CD14-positive monocyte (primary cell): ENCODE data around the gene CENPP. TPM values are rescaled to one million over a fixed set of nuclear protein-coding genes. Genes with fewer than 3 reads are reported as not detected.

Experiments
- DNase-seq, 3 donors: peaks; one replicate each; pipeline ENCODE4 v3.0.0-alpha.2; 2011 to 2022
- H2AFZ ChIP-seq: 2 replicates; pipeline ENCODE4 v1.6.0; 2012; ENCODE audit warnings: mild to moderate bottlenecking, low read depth, low read length, inconsistent platforms; ENCODE audit not compliant: insufficient read depth, poor library complexity, severe bottlenecking
- H3K27ac ChIP-seq, 2 donors: 1 replicate in 1 of 2; 2 replicates in 1 of 2; pipeline ENCODE4 v1.5.1; 2012 to 2013; ENCODE audit warnings: low read length in 2 of 2, control low read depth in 1 of 2, inconsistent platforms in 1 of 2, low read depth in 1 of 2, mild to moderate bottlenecking in 1 of 2
- H3K27me3 ChIP-seq, 2 donors: one replicate each; pipeline versions ENCODE4 v1.6.0 to v1.6.1; 2011 to 2013; ENCODE audit warnings: low read length in 2 of 2; ENCODE audit not compliant: control insufficient read depth in 2 of 2, insufficient read depth in 2 of 2
- H3K36me3 ChIP-seq, 2 donors: replicated peaks in 1 of 2; 1 replicate in 1 of 2; 2 replicates in 1 of 2; pipeline versions ENCODE4 v1.5.1 to v1.6.1; 2012 to 2013; ENCODE audit warnings: low read length in 2 of 2, control low read depth in 1 of 2, inconsistent platforms in 1 of 2, mild to moderate bottlenecking in 1 of 2; ENCODE audit not compliant: insufficient read depth in 2 of 2, control insufficient read depth in 1 of 2
- H3K4me1 ChIP-seq, 2 donors: 1 replicate in 1 of 2; 2 replicates in 1 of 2; pipeline versions ENCODE4 v1.5.1 to v1.6.1; 2012 to 2013; ENCODE audit warnings: low read length in 2 of 2, control low read depth in 1 of 2, inconsistent platforms in 1 of 2, mild to moderate bottlenecking in 1 of 2, moderate library complexity in 1 of 2; ENCODE audit not compliant: insufficient read depth in 2 of 2, control insufficient read depth in 1 of 2
- H3K4me2 ChIP-seq: replicated peaks from 2 replicates; pipeline ENCODE3; 2012; ENCODE audit warnings: low read length, moderate library complexity, mild to moderate bottlenecking; ENCODE audit not compliant: poor library complexity, severe bottlenecking; ENCODE audit errors: extremely low read depth
- H3K4me3 ChIP-seq, 3 experiments: fragments of 200-600 bp in 1 of 3; sonication (generic) in 1 of 3; replicated peaks in 1 of 3; 1 replicate in 2 of 3; 2 replicates in 1 of 3; pipeline ENCODE4 v1.5.1; 2011 to 2013; ENCODE audit warnings: low read length in 3 of 3, mild to moderate bottlenecking in 3 of 3, control low read depth in 2 of 3, low read depth in 2 of 3, inconsistent platforms in 1 of 3, moderate library complexity in 1 of 3
- H3K79me2 ChIP-seq: 2 replicates; pipeline ENCODE4 v1.6.0; 2012; ENCODE audit warnings: mild to moderate bottlenecking, control low read depth, inconsistent platforms, low read length, moderate library complexity; ENCODE audit not compliant: insufficient read depth
- H3K9ac ChIP-seq: 2 replicates; pipeline ENCODE4 v1.6.0; 2017; ENCODE audit warnings: low read length, mild to moderate bottlenecking; ENCODE audit not compliant: insufficient read depth, poor library complexity, severe bottlenecking
- H3K9me3 ChIP-seq, 2 donors: replicated peaks in 1 of 2; 1 replicate in 1 of 2; 2 replicates in 1 of 2; pipeline versions ENCODE4 v1.5.1 to v1.6.1; 2012 to 2013; ENCODE audit warnings: low read length in 2 of 2, control low read depth in 1 of 2; ENCODE audit not compliant: control insufficient read depth in 1 of 2, insufficient read depth in 1 of 2
- H4K20me1 ChIP-seq: 2 replicates; pipeline ENCODE4 v1.6.0; 2012; ENCODE audit warnings: mild to moderate bottlenecking, low read length, control low read depth, moderate library complexity; ENCODE audit not compliant: insufficient read depth
- H3K27ac Mint-ChIP-seq, 7 donors: one replicate each; pipeline ENCODE4 v1.8.0; 2020; ENCODE audit warnings: mild to moderate bottlenecking in 7 of 7, mixed read lengths in 7 of 7, moderate library complexity in 6 of 7, inconsistent platforms in 2 of 7
- H3K27me3 Mint-ChIP-seq, 3 donors: one replicate each; pipeline ENCODE4 v1.8.0; 2021 to 2022; ENCODE audit warnings: low read depth in 3 of 3, mild to moderate bottlenecking in 3 of 3, mixed read lengths in 3 of 3, moderate library complexity in 3 of 3, inconsistent platforms in 1 of 3
- H3K36me3 Mint-ChIP-seq, 2 donors: one replicate each; pipeline ENCODE4 v1.8.0; 2020; ENCODE audit warnings: mixed read lengths in 2 of 2, inconsistent platforms in 1 of 2, mild to moderate bottlenecking in 1 of 2
- H3K4me1 Mint-ChIP-seq: one replicate; pipeline ENCODE4 v1.8.0; 2020; ENCODE audit warnings: mild to moderate bottlenecking, mixed read lengths
- H3K4me3 Mint-ChIP-seq, 2 donors: one replicate each; pipeline ENCODE4 v1.8.0; 2020; ENCODE audit warnings: mild to moderate bottlenecking in 2 of 2, mixed read lengths in 2 of 2, moderate library complexity in 1 of 2
- H3K9me3 Mint-ChIP-seq, 7 donors: one replicate each; pipeline ENCODE4 v1.8.0; 2020 to 2022; ENCODE audit warnings: mixed read lengths in 7 of 7, mild to moderate bottlenecking in 6 of 7, moderate library complexity in 6 of 7, inconsistent platforms in 2 of 7
- WGBS: methylation state at CpG from one replicate; pipeline ENCODE4 v1.1.5; 2013; ENCODE audit warnings: missing lambda C conversion rate; ENCODE audit not compliant: insufficient coverage; 5-methylcytosine and 5-hydroxymethylcytosine counted together
- intact Hi-C, 2 donors: fragments of 100-400 bp; cut with micrococcal nuclease; formaldehyde crosslinking; loops; one replicate each; pipeline versions ENCODE4 v1.15.0 to v1.15.1; 2023
- polyA plus RNA-seq, 3 donors: library from polyadenylated mRNA; depleted of rRNA in 1 of 3; unstranded in 2 of 3; stranded (reverse) in 1 of 3; fragments of 300-500 nt in 2 of 3; fragments of >200 nt in 1 of 3; fragmentation: Illumina TruSeq in 2 of 3; gene quantifications; 1 replicate in 2 of 3; 2 replicates in 1 of 3; pipeline ENCODE4 v1.2.3, GENCODE V29; 2012 to 2021
- TF ChIP-seq, protein P1 (sequence below): fragments of 200-600 bp; IDR thresholded peaks from one replicate; pipeline ENCODE4 v1.8.0; 2022; ENCODE audit warnings: antibody characterized with exemption, mild to moderate bottlenecking

The CENPP gene
- polyA plus RNA-seq, 3 donors, result 0.50 to 1.1 (median 1.1) TPM

DNA sequence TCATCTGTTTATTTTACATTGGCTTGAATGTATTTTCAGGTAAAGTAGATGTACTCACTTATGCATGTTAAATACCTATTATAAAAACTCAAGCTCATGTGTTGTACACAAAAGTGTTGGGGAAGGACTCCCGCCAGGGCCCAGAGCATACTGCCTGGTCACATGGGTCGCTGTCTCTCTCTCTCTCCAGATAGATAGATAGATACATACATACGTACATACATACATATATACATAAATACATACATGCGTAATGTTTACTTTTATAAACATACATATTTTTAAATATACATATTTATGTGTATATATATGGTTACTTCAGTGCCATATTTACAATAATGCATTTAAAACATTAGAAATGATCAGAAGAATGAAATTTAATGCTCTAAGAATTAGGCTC is 131.8 kb downstream of the CENPP start:
- intact Hi-C loops, result no loop called here
- H3K27me3 Mint-ChIP-seq, result no peaks in the 10 kb centered on the region

DNA sequence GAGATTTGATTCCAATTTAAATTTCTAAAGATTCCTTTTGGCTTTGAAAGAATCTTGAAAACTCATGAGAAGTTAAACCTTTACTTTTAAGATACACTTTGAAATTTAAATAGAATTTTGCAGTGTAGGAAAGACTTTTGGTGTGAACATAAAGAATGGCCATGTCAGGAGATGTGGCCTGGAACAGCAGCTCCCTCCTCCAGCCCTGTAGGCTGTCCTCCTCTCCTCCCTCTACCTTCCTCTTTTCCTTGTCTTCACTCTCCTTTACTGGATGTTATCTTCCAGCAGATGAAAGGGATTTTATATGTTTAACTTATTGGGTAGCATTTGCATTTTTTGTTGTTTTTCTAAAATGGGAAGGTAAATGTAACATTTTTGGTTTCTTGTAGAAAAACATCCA is 137.6 kb downstream of the CENPP start:
- no peak overlapping the region for H2AFZ ChIP-seq
- no peak overlapping the region for H3K4me3 Mint-ChIP-seq
- H3K4me2 ChIP-seq, result no peak overlapping the region
- no peak overlapping the region for H3K4me3 ChIP-seq
- intact Hi-C loops, result no loop called here
- H3K4me1 ChIP-seq, result no peaks in the 10 kb centered on the region
- no peaks in the 10 kb centered on the region for H3K9me3 Mint-ChIP-seq
- H4K20me1 ChIP-seq, result no peaks in the 10 kb centered on the region
- no peaks in the 10 kb centered on the region for H3K4me1 Mint-ChIP-seq
- H3K9ac ChIP-seq, result no peak overlapping the region
- H3K36me3 Mint-ChIP-seq, result peaks cover 0 to 3% of the 10 kb centered on the region in 2 donors
- H3K27me3 ChIP-seq, result no peaks in the 10 kb centered on the region
- TF ChIP-seq, protein P1, sequence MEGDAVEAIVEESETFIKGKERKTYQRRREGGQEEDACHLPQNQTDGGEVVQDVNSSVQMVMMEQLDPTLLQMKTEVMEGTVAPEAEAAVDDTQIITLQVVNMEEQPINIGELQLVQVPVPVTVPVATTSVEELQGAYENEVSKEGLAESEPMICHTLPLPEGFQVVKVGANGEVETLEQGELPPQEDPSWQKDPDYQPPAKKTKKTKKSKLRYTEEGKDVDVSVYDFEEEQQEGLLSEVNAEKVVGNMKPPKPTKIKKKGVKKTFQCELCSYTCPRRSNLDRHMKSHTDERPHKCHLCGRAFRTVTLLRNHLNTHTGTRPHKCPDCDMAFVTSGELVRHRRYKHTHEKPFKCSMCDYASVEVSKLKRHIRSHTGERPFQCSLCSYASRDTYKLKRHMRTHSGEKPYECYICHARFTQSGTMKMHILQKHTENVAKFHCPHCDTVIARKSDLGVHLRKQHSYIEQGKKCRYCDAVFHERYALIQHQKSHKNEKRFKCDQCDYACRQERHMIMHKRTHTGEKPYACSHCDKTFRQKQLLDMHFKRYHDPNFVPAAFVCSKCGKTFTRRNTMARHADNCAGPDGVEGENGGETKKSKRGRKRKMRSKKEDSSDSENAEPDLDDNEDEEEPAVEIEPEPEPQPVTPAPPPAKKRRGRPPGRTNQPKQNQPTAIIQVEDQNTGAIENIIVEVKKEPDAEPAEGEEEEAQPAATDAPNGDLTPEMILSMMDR, result no peak
- no peaks in the 10 kb centered on the region for H3K79me2 ChIP-seq
- H3K36me3 ChIP-seq, result no peaks in the 10 kb centered on the region
- no peak for DNase-seq
- H3K27ac Mint-ChIP-seq, result no peak overlapping the region
- H3K27me3 Mint-ChIP-seq, result no peaks in the 10 kb centered on the region
- H3K9me3 ChIP-seq, result no peaks in the 10 kb centered on the region
- no peak overlapping the region for H3K27ac ChIP-seq

More for the DNA sequence above, 131.8 kb downstream of the CENPP start:
- H3K36me3 ChIP-seq, result no peaks in the 10 kb centered on the region
- Mint-ChIP-seq H3K9me3 (no peaks in the 10 kb centered on the region), H3K27ac (no peak overlapping the region), H3K4me3 (no peak overlapping the region), H3K36me3 (no peaks in the 10 kb centered on the region), H3K4me1 (no peaks in the 10 kb centered on the region)
- H3K79me2 ChIP-seq, result no peaks in the 10 kb centered on the region
- no peaks in the 10 kb centered on the region for H3K27me3 ChIP-seq
- H3K4me3 ChIP-seq, result no peak overlapping the region
- no peak for DNase-seq
- H2AFZ ChIP-seq, result no peak overlapping the region
- no CpG with 5 or more reads among the region's 4 CpGs for WGBS
- H3K27ac ChIP-seq, result no peak overlapping the region
- H4K20me1 ChIP-seq, result no peaks in the 10 kb centered on the region
- no peak overlapping the region for H3K9ac ChIP-seq
- H3K4me2 ChIP-seq, result no peak overlapping the region
- H3K4me1 ChIP-seq, result no peaks in the 10 kb centered on the region
- TF ChIP-seq, protein P1, result no peak
- no peaks in the 10 kb centered on the region for H3K9me3 ChIP-seq
